Thoracic aorta (tissue), 2 donors: Measurements from ENCODE around the gene SETD1B. TPM values are rescaled to one million over a fixed set of nuclear protein-coding genes. Genes with fewer than 3 reads are reported as not detected.

Source experiments
- ATAC-seq: fragments of 150-250 bp; one replicate; pipeline ENCODE4 v1.8.0; 2017; ENCODE audit warnings: low read depth; ENCODE audit not compliant: insufficient number of reproducible peaks, low FRiP score
- DNase-seq: peaks from one replicate; pipeline ENCODE4 v3.0.0-alpha.2; 2020; ENCODE audit warnings: low spot score
- H3K27ac ChIP-seq, 2 donors: fragments of 200-600 bp; sonication (generic); 1 replicate in 1 of 2; 2 replicates in 1 of 2; pipeline ENCODE4 v1.5.1; 2016; ENCODE audit warnings: mild to moderate bottlenecking in 2 of 2, moderate library complexity in 2 of 2
- H3K27me3 ChIP-seq: fragments of 200-600 bp; sonication (generic); replicated peaks from 2 replicates; pipeline ENCODE4 v1.6.0; 2016; ENCODE audit warnings: mild to moderate bottlenecking; ENCODE audit not compliant: insufficient read depth
- H3K36me3 ChIP-seq: fragments of 200-600 bp; sonication (generic); one replicate; pipeline ENCODE4 v1.5.1; 2016
- H3K4me1 ChIP-seq, 2 donors: fragments of 200-600 bp; sonication (generic); 1 replicate in 1 of 2; 2 replicates in 1 of 2; pipeline versions ENCODE4 v1.5.1 to v1.6.0; 2016; ENCODE audit warnings: low read depth in 2 of 2, mild to moderate bottlenecking in 1 of 2; ENCODE audit not compliant: control insufficient read depth in 1 of 2
- H3K4me3 ChIP-seq: fragments of 200-600 bp; sonication (generic); 2 replicates; pipeline ENCODE4 v1.5.1; 2016; ENCODE audit warnings: mild to moderate bottlenecking
- H3K9me3 ChIP-seq: fragments of 200-600 bp; sonication (generic); 2 replicates; pipeline ENCODE4 v1.5.1; 2016
- CTCF ChIP-seq: fragments of 200-600 bp; sonication (generic); IDR thresholded peaks from one replicate; pipeline ENCODE4 v1.5.1; 2019; ENCODE audit warnings: antibody characterized with exemption
- total RNA-seq, 2 donors: library from RNA; depleted of rRNA; stranded (reverse); fragments of >200 nt; gene quantifications; one replicate each; pipeline versions ENCODE4 v1.1.0 to v1.2.3, GENCODE V29; 2016

Gene SETD1B
- total RNA-seq, 2 donors from 2014 or later = 21.9 to 32.7 TPM

- H3K4me3 ChIP-seq = no peak overlapping the region
- no peaks in the 10 kb centered on the region for H3K9me3 ChIP-seq
- H3K36me3 ChIP-seq = peaks cover 29% of the 10 kb centered on the region
- ATAC-seq (no peak), DNase-seq (no peak)
- peaks cover 37 to 63% of the 10 kb centered on the region in 2 donors for H3K4me1 ChIP-seq
- TF ChIP-seq CTCF = no peak
- H3K27ac ChIP-seq = no peak overlapping the region
- H3K27me3 ChIP-seq = no peaks in the 10 kb centered on the region
These were observed 4.8 kb downstream of the SETD1B start for GRCh38 chr12:121808623-121809022.

- Histone ChIP-seq H3K9me3 (no peaks in the 10 kb centered on the region), H3K27me3 (no peaks in the 10 kb centered on the region), H3K4me3 (no peak overlapping the region), H3K27ac (no peak overlapping the region), H3K36me3 (peaks cover 36% of the 10 kb centered on the region), H3K4me1 (peaks cover 37 to 65% of the 10 kb centered on the region in 2 donors)
- DNase-seq (no peak), ATAC-seq (no peak)
- no peak for TF ChIP-seq CTCF
These were observed 5.9 kb downstream of the SETD1B start for GRCh38 chr12:121809712-121810116.

- peaks cover 40% of the 10 kb centered on the region for H3K36me3 ChIP-seq
- no peak overlapping the region for H3K4me3 ChIP-seq
- no peaks in the 10 kb centered on the region for H3K9me3 ChIP-seq
- no peak overlapping the region for H3K27ac ChIP-seq
- H3K4me1 ChIP-seq = peaks cover 37 to 65% of the 10 kb centered on the region in 2 donors
- DNase-seq (no peak), ATAC-seq (no peak)
- no peak for TF ChIP-seq CTCF
- H3K27me3 ChIP-seq = no peaks in the 10 kb centered on the region
These were observed 6.5 kb downstream of the SETD1B start for GRCh38 chr12:121810234-121810817.

- no peak for ATAC-seq
- H3K9me3 ChIP-seq = no peaks in the 10 kb centered on the region
- DNase-seq = no peak
- peaks cover 34 to 62% of the 10 kb centered on the region in 2 donors for H3K4me1 ChIP-seq
- H3K27me3 ChIP-seq = no peaks in the 10 kb centered on the region
- H3K36me3 ChIP-seq = peaks cover 43% of the 10 kb centered on the region
- TF ChIP-seq CTCF = no peak
- H3K27ac ChIP-seq = peak overlapping the region; percentile 62 to 69
- H3K4me3 ChIP-seq = peak overlapping the region; percentile 84
These were observed 7.1 kb downstream of the SETD1B start for GRCh38 chr12:121810833-121811433.

GRCh38 chr12:121811434-121812319 lies 7.9 kb downstream of the SETD1B start:
- H3K36me3 ChIP-seq = peaks cover 47% of the 10 kb centered on the region

More at GRCh38 chr12:121811434-121812319, 7.9 kb downstream of the SETD1B start:
- DNase-seq (no peak), ATAC-seq (peak; percentile 72)
- peak; percentile 100 for TF ChIP-seq CTCF
- Histone ChIP-seq H3K4me1 (peaks cover 26 to 55% of the 10 kb centered on the region in 2 donors), H3K27ac (peak overlapping the region; percentile 62 to 69), H3K27me3 (no peaks in the 10 kb centered on the region), H3K4me3 (peak overlapping the region; percentile 84), H3K9me3 (no peaks in the 10 kb centered on the region)
